Neural cell (in vitro differentiated cells): ENCODE measurements around the gene PADI2.

ENCODE experiments used
- CTCF ChIP-seq: fragments of 450-650 bp; IDR thresholded peaks from 2 replicates; pipeline ENCODE4 v1.5.1; 2014; ENCODE audit warnings: antibody characterized with exemption, mild to moderate bottlenecking, moderate library complexity; ENCODE audit not compliant: poor library complexity, severe bottlenecking
- EZH2 ChIP-seq: fragments of 200-600, 300-800 bp; shearing (Covaris generic), sonication (generic); IDR thresholded peaks from 2 replicates; pipeline ENCODE4 v1.6.1; 2014; ENCODE audit warnings: antibody characterized with exemption, low read length, borderline replicate concordance, mild to moderate bottlenecking; ENCODE audit not compliant: insufficient read depth, poor library complexity, severe bottlenecking
- MXI1 ChIP-seq: fragments of 450-650 bp; conservative IDR thresholded peaks from 2 replicates; pipeline ENCODE4 v1.6.1; 2014; ENCODE audit warnings: antibody characterized with exemption, mild to moderate bottlenecking; ENCODE audit not compliant: poor library complexity, severe bottlenecking
- POLR2AphosphoS5 ChIP-seq: IDR thresholded peaks from 2 replicates; pipeline ENCODE4 v1.6.1; 2012
- RAD21 ChIP-seq: fragments of 450-650 bp; conservative IDR thresholded peaks from 2 replicates; pipeline ENCODE4 v1.6.1; 2014; ENCODE audit warnings: antibody characterized with exemption, mild to moderate bottlenecking, moderate library complexity
- SMC3 ChIP-seq: fragments of 450-650 bp; conservative IDR thresholded peaks from 2 replicates; pipeline ENCODE4 v1.6.1; 2014; ENCODE audit warnings: antibody characterized with exemption, mild to moderate bottlenecking, moderate library complexity; ENCODE audit not compliant: poor library complexity

DNA sequence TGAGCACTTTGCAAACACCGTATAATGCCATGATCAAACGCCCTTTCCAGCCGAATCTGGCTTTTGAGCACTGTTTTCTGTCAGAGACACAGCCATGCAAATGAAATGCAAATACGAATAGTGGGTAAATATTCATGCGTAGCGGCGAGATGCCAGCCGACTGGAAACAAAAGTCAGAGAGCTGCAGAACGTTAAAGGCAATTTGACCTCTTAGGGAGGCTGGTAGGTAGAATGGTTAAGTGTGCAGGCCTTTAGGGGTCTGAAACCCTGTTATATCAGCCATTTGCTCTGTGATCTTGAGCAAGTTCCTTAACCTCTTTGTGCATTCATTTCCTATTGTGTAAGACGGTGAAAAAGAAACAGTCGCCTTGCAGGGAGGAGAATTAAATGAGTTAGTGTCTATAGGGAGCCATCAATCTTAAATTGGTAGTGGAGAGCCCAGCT, 58.9 kb downstream of the PADI2 start:
- no peak for TF ChIP-seq CTCF
- TF ChIP-seq POLR2AphosphoS5 = no peak
- no peak for TF ChIP-seq RAD21
- TF ChIP-seq SMC3 = no peak
- TF ChIP-seq EZH2 = no peak
- no peak for TF ChIP-seq MXI1
